ENCODE measurements around the gene INPP5F. TPM values are rescaled to one million over a fixed set of nuclear protein-coding genes. Genes with fewer than 3 reads are reported as not detected.

Gene INPP5F
- total RNA-seq, 6 experiments from 2014 or later, result 2.0 to 3.9 (median 2.5) TPM

GRCh38 chr10:119805702-119806230 is 79.9 kb downstream of the INPP5F start:
- no peak overlapping the region for H3K4me3 ChIP-seq
- no peak for TF ChIP-seq CTCF (IDR thresholded peaks at IDR 0.05)
- no peak for TF ChIP-seq POLR2A (IDR thresholded peaks at IDR 0.05)
- no peak for ATAC-seq
- H3K4me1 ChIP-seq, result no peaks in the 10 kb centered on the region
- H3K9me3 ChIP-seq, result no peaks in the 10 kb centered on the region
- H3K36me3 ChIP-seq, result no peaks in the 10 kb centered on the region
- no peaks in the 10 kb centered on the region for H3K27me3 ChIP-seq
- 67% methylated on average over 4 of the region's 5 CpGs for WGBS (ENCODE audit: insufficient coverage, low coverage, low lambda C conversion rate, missing lambda C conversion rate)
- H3K27ac ChIP-seq, result no peak overlapping the region
- intact Hi-C loops (cut with DNase I), result no loop called here
- DNase-seq, result no peak

- no peak overlapping the region for H3K4me3 ChIP-seq
- no peaks in the 10 kb centered on the region for H3K27me3 ChIP-seq
- no peak for ATAC-seq
- no peaks in the 10 kb centered on the region for H3K4me1 ChIP-seq
- WGBS (ENCODE audit: insufficient coverage, low coverage, low lambda C conversion rate, missing lambda C conversion rate), result 91% methylated on average over 8 of the region's 11 CpGs
- H3K9me3 ChIP-seq, result no peaks in the 10 kb centered on the region
- intact Hi-C loops (cut with DNase I), result no loop called here
- H3K36me3 ChIP-seq, result no peaks in the 10 kb centered on the region
- TF ChIP-seq CTCF (IDR thresholded peaks at IDR 0.05), result no peak
- TF ChIP-seq POLR2A (IDR thresholded peaks at IDR 0.05), result no peak
- no peak overlapping the region for H3K27ac ChIP-seq
- DNase-seq, result no peak
Observed at GRCh38 chr10:119806334-119807130, 80.7 kb downstream of the INPP5F start.

GRCh38 chr10:119807960-119808697 is 82.3 kb downstream of the INPP5F start:
- Histone ChIP-seq H3K4me1 (no peaks in the 10 kb centered on the region), H3K27ac (no peak overlapping the region), H3K4me3 (no peak overlapping the region), H3K9me3 (no peaks in the 10 kb centered on the region), H3K27me3 (no peaks in the 10 kb centered on the region), H3K36me3 (no peaks in the 10 kb centered on the region)
- intact Hi-C loops (cut with DNase I), result no loop called here
- ATAC-seq (no peak), DNase-seq (no peak)
- TF ChIP-seq CTCF (IDR thresholded peaks at IDR 0.05) (no peak), POLR2A (IDR thresholded peaks at IDR 0.05) (no peak)
- WGBS (ENCODE audit: insufficient coverage, low coverage, low lambda C conversion rate, missing lambda C conversion rate), result 96% methylated on average over 3 of the region's 3 CpGs

- Histone ChIP-seq H3K27ac (no peak overlapping the region), H3K9me3 (no peaks in the 10 kb centered on the region), H3K27me3 (no peaks in the 10 kb centered on the region), H3K36me3 (no peaks in the 10 kb centered on the region), H3K4me3 (no peak overlapping the region), H3K4me1 (no peaks in the 10 kb centered on the region)
- TF ChIP-seq POLR2A (IDR thresholded peaks at IDR 0.05), result no peak
- no peak for TF ChIP-seq CTCF (IDR thresholded peaks at IDR 0.05)
- 80% methylated on average over 4 of the region's 4 CpGs for WGBS (ENCODE audit: insufficient coverage, low coverage, low lambda C conversion rate, missing lambda C conversion rate)
- no peak for DNase-seq
- intact Hi-C loops (cut with DNase I), result no loop called here
- no peak for ATAC-seq
Observed at GRCh38 chr10:119811122-119811521, 85.3 kb downstream of the INPP5F start.

Measured in right lobe of liver (tissue), 6 donors.